ENCODE measurements around the gene CORO2B. TPM values are rescaled to one million over a fixed set of nuclear protein-coding genes. Genes with fewer than 3 reads are reported as not detected.

Gene CORO2B
- polyA plus RNA-seq, 1 donor from 2014 or later, result 15.1 TPM

GRCh38 chr15:68768321-68768720 lies 189.5 kb downstream of the CORO2B start:
- TF ChIP-seq POLR2AphosphoS5 (IDR thresholded peaks at IDR 0.05), result no peak
- no peak for TF ChIP-seq SMC3 (conservative IDR thresholded peaks at IDR 0.05; ENCODE audit: poor library complexity)
- no peak for TF ChIP-seq EP300 (conservative IDR thresholded peaks at IDR 0.05; ENCODE audit: poor library complexity, severe bottlenecking)
- no peak for TF ChIP-seq MXI1 (conservative IDR thresholded peaks at IDR 0.05; ENCODE audit: poor library complexity, severe bottlenecking)
- no peak for TF ChIP-seq EZH2 (IDR thresholded peaks at IDR 0.05; ENCODE audit: borderline replicate concordance, insufficient read depth, low read length, poor library complexity, severe bottlenecking)
- TF ChIP-seq REST (IDR thresholded peaks at IDR 0.05; ENCODE audit: borderline replicate concordance), result no peak
- no peak for TF ChIP-seq RAD21 (conservative IDR thresholded peaks at IDR 0.05)
- no peak for TF ChIP-seq TAF1 (IDR thresholded peaks at IDR 0.05; ENCODE audit: low read depth)
- TF ChIP-seq CTCF (IDR thresholded peaks at IDR 0.05; ENCODE audit: poor library complexity, severe bottlenecking), result no peak
- Histone ChIP-seq H3F3A (ENCODE audit: insufficient read depth, low read length, poor library complexity, severe bottlenecking) (no peaks in the 10 kb centered on the region), H3K9me2 (ENCODE audit: insufficient read depth, low read length) (no peaks in the 10 kb centered on the region), H3K9me3 (ENCODE audit: low read length) (no peaks in the 10 kb centered on the region), H3K27me3 (ENCODE audit: insufficient read depth, low read depth, low read length) (no peaks in the 10 kb centered on the region), H3K9ac (ENCODE audit: low read length) (no peak overlapping the region), H3K79me2 (replicated peaks; ENCODE audit: insufficient read depth, low read length) (no peaks in the 10 kb centered on the region), H4K20me1 (ENCODE audit: insufficient read depth) (no peaks in the 10 kb centered on the region), H2AFZ (ENCODE audit: low read depth, low read length) (no peak overlapping the region), H3K4me3 (ENCODE audit: low read length) (no peak overlapping the region), H3K36me3 (ENCODE audit: insufficient read depth, low read length) (no peaks in the 10 kb centered on the region), H3K4me2 (ENCODE audit: low read length) (no peak overlapping the region), H3K27ac (ENCODE audit: low read length) (no peak overlapping the region)

- Histone ChIP-seq H3K9me2 (ENCODE audit: insufficient read depth, low read length) (no peaks in the 10 kb centered on the region), H3K27ac (ENCODE audit: low read length) (no peak overlapping the region), H3K4me3 (ENCODE audit: low read length) (no peak overlapping the region), H3K4me2 (ENCODE audit: low read length) (no peak overlapping the region), H3K9ac (ENCODE audit: low read length) (no peak overlapping the region), H3K79me2 (replicated peaks; ENCODE audit: insufficient read depth, low read length) (no peaks in the 10 kb centered on the region), H3K27me3 (ENCODE audit: insufficient read depth, low read depth, low read length) (no peaks in the 10 kb centered on the region), H2AFZ (ENCODE audit: low read depth, low read length) (no peak overlapping the region), H4K20me1 (ENCODE audit: insufficient read depth) (no peaks in the 10 kb centered on the region), H3K9me3 (ENCODE audit: low read length) (no peaks in the 10 kb centered on the region), H3F3A (ENCODE audit: insufficient read depth, low read length, poor library complexity, severe bottlenecking) (no peaks in the 10 kb centered on the region), H3K36me3 (ENCODE audit: insufficient read depth, low read length) (no peaks in the 10 kb centered on the region)
- no peak for TF ChIP-seq REST (IDR thresholded peaks at IDR 0.05; ENCODE audit: borderline replicate concordance)
- no peak for TF ChIP-seq EZH2 (IDR thresholded peaks at IDR 0.05; ENCODE audit: borderline replicate concordance, insufficient read depth, low read length, poor library complexity, severe bottlenecking)
- no peak for TF ChIP-seq SMC3 (conservative IDR thresholded peaks at IDR 0.05; ENCODE audit: poor library complexity)
- TF ChIP-seq TAF1 (IDR thresholded peaks at IDR 0.05; ENCODE audit: low read depth), result no peak
- TF ChIP-seq POLR2AphosphoS5 (IDR thresholded peaks at IDR 0.05), result no peak
- no peak for TF ChIP-seq MXI1 (conservative IDR thresholded peaks at IDR 0.05; ENCODE audit: poor library complexity, severe bottlenecking)
- TF ChIP-seq RAD21 (conservative IDR thresholded peaks at IDR 0.05), result no peak
- TF ChIP-seq EP300 (conservative IDR thresholded peaks at IDR 0.05; ENCODE audit: poor library complexity, severe bottlenecking), result no peak
- TF ChIP-seq CTCF (IDR thresholded peaks at IDR 0.05; ENCODE audit: poor library complexity, severe bottlenecking), result no peak
Observed at GRCh38 chr15:68769702-68770101, 190.9 kb downstream of the CORO2B start.

Data from neural cell (in vitro differentiated cells).